HG03565 (cell line): ENCODE measurements around the gene YBX3.

Source experiments
- ATAC-seq: cut with Tn5 transposase; IDR thresholded peaks from one replicate; pipeline ENCODE4 v1.9.1; 2021; ENCODE audit warnings: mild to moderate bottlenecking, moderate library complexity; ENCODE audit not compliant: unreplicated experiment

YBX3 gene

DNA sequence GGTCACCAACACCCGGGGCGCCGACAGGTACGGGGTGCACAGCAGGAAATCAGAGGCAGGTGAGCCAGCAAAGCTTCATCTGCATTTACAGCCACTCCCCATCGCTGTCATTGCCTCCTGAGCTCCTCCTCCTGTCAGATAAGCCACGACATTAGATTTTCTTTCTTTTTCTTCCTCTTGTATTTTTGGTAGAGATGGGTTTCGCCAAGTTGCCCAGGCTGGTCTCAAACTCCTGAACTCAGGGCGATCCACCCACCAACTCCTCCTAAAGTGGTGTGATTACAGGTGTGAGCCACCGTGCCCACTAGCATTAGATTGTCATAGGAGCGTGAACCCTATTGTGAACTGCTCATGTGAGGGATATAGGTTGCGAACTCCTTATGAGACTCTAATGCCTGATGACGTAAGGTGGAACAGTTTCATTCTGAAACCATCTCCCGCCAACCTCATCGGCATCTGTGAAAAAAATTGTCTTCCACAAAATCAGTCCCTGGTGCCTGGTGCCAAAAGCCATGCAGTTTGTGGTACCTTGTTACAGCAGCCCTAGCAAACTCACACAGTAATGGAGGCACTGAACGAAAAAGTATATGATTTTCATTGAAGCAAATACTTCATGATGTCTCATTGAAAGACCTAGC lies 50.8 kb downstream of the YBX3 start:
- ATAC-seq = no peak

DNA sequence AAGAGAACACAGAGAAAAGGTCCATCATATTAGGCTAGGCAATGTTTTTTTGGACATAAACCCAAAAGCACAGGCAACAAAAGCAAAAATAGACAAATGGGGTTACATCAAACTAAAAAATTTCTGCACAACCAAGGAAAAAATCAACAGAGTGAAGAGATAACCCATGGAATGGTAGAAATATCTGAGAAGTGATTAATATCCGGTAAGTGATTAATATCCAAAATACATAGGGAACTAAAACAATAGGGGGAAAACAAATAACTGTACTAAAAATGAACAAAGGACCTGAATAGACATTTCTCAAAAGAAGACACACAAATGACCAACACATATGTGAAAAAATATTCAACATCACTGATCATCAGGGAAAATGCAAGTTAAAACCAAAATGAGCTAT lies 53.6 kb downstream of the YBX3 start:
- no peak for ATAC-seq

- no peak for ATAC-seq
These were observed 54.6 kb downstream of the YBX3 start for GRCh38 chr12:10668526-10668925.

GRCh38 chr12:10667581-10667980 lies 55.5 kb downstream of the YBX3 start:
- no peak for ATAC-seq

DNA sequence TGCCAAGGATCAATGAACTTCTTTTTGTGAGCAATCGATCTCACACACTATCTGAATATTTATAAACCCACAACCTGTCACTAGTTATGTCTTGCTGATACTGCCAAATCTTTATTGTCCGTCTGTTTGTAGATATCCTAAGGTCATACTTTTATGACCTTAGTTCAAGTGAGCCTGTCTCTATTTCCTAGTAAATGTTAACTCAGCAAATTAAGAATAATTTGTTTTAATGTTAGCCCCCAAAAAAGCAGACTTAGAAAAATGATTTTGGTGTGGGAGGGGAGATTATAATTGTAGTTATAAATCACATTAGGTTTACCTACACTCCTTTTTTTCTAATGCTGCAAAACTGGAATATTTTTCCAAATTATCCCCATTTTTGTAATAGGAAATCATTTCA lies 58.6 kb downstream of the YBX3 start:
- no peak for ATAC-seq

- ATAC-seq = no peak
These were observed 59.3 kb downstream of the YBX3 start for GRCh38 chr12:10663869-10664268.

- ATAC-seq = no peak
These were observed 61.8 kb downstream of the YBX3 start for GRCh38 chr12:10661338-10661737.

- ATAC-seq = no peak
These were observed 69.1 kb downstream of the YBX3 start for GRCh38 chr12:10654003-10654402.

GRCh38 chr12:10652192-10652591 lies 70.9 kb downstream of the YBX3 start:
- no peak for ATAC-seq
